Measurements from ENCODE around the gene HLX. TPM values are rescaled to one million over a fixed set of nuclear protein-coding genes. Genes with fewer than 3 reads are reported as not detected.

HLX gene
- total and polyA plus RNA-seq, 2 of the 13 experiments (the other 11 are each of a cell fraction or from before 2014, with no cell fraction given), result 0.30 to 0.35 TPM

GRCh38 chr1:220880726-220881506, 1.7 kb downstream of the HLX start:
- H3K4me3 ChIP-seq (replicated peaks in 1 of 3; ENCODE audit: insufficient read depth in 1 of 3, low read depth in 2 of 3, low read length in 3 of 3), result no peak overlapping the region
- H2AFZ ChIP-seq (ENCODE audit: low read length), result no peak overlapping the region
- DNase-seq (ENCODE audit: low spot score) (no peak), ATAC-seq (no peak), FAIRE-seq (no peak)
- TF ChIP-seq CEBPB (IDR thresholded peaks at IDR 0.05; ENCODE audit: borderline replicate concordance, low read depth, low read length) (peak; percentile 78), MXD1 (CRISPR knock-in tag; IDR thresholded peaks at IDR 0.05) (no peak)
- no peaks in the 10 kb centered on the region for H4K20me1 ChIP-seq (ENCODE audit: insufficient read depth, low read length)
- in situ Hi-C loops (cut with HindIII; ENCODE audit: extremely low pct_ligation_motif_present, low pct_unique_long_range_greater_than_20kb) (no loop called here), intact Hi-C loops (cut with micrococcal nuclease; ENCODE audit: unreplicated experiment) (no loop called here)
- POLR2A ChIA-PET, result no interaction called here
- H3K4me2 ChIP-seq (ENCODE audit: low read depth, low read length), result no peak overlapping the region
- no peaks in the 10 kb centered on the region for H3K4me1 ChIP-seq (ENCODE audit: insufficient read depth, low read length)
- H3K9me3 ChIP-seq (ENCODE audit: low read length), result no peaks in the 10 kb centered on the region
- 95% methylated on average over 37 of the region's 37 CpGs for WGBS (ENCODE audit: low lambda C conversion rate)
- BruUV-seq (replicated peaks), result no TSS peak
- H3K9ac ChIP-seq (ENCODE audit: insufficient read depth, low read depth, low read length), result no peak overlapping the region
- H3K27me3 ChIP-seq (ENCODE audit: control insufficient read depth in 1 of 2, insufficient read depth in 2 of 2, low read length in 2 of 2), result peaks cover 0 to 11% of the 10 kb centered on the region in 2 experiments; a peak in 1 of 5 replicates
- H3K79me2 ChIP-seq (ENCODE audit: insufficient read depth, low read length), result no peaks in the 10 kb centered on the region
- CTCF ChIA-PET (ENCODE audit: low intra/inter-chr PET ratio, low total read pairs), result no interaction called here
- H3K36me3 ChIP-seq (replicated peaks in 1 of 2; ENCODE audit: control insufficient read depth in 1 of 2, insufficient read depth in 2 of 2, low read length in 2 of 2), result no peaks in the 10 kb centered on the region
- no peak overlapping the region for H3K27ac ChIP-seq (ENCODE audit: extremely low read length, insufficient read depth, low read length)

GRCh38 chr1:220882061-220882891, 3.0 kb downstream of the HLX start:
- Histone ChIP-seq H3K27ac (ENCODE audit: extremely low read length, insufficient read depth, low read length) (no peak overlapping the region), H3K9ac (ENCODE audit: insufficient read depth, low read depth, low read length) (no peak overlapping the region), H3K9me3 (ENCODE audit: low read length) (no peaks in the 10 kb centered on the region), H2AFZ (ENCODE audit: low read length) (no peak overlapping the region), H3K27me3 (ENCODE audit: control insufficient read depth in 1 of 2, insufficient read depth in 2 of 2, low read length in 2 of 2) (peaks cover 0 to 11% of the 10 kb centered on the region in 2 experiments; a peak in 1 of 5 replicates), H3K4me2 (ENCODE audit: low read depth, low read length) (no peak overlapping the region), H4K20me1 (ENCODE audit: insufficient read depth, low read length) (no peaks in the 10 kb centered on the region), H3K36me3 (replicated peaks in 1 of 2; ENCODE audit: control insufficient read depth in 1 of 2, insufficient read depth in 2 of 2, low read length in 2 of 2) (no peaks in the 10 kb centered on the region), H3K4me1 (ENCODE audit: insufficient read depth, low read length) (no peaks in the 10 kb centered on the region), H3K4me3 (replicated peaks in 1 of 3; ENCODE audit: insufficient read depth in 1 of 3, low read depth in 2 of 3, low read length in 3 of 3) (no peak overlapping the region), H3K79me2 (ENCODE audit: insufficient read depth, low read length) (no peaks in the 10 kb centered on the region)
- ATAC-seq (no peak), FAIRE-seq (no peak), DNase-seq (ENCODE audit: low spot score) (no peak)
- 90% methylated on average over 34 of the region's 34 CpGs for WGBS (ENCODE audit: low lambda C conversion rate)
- ChIA-PET CTCF (ENCODE audit: low intra/inter-chr PET ratio, low total read pairs) (no interaction called here), POLR2A (no interaction called here)
- in situ Hi-C loops (cut with HindIII; ENCODE audit: extremely low pct_ligation_motif_present, low pct_unique_long_range_greater_than_20kb), result no loop called here
- intact Hi-C loops (cut with micrococcal nuclease; ENCODE audit: unreplicated experiment), result no loop called here
- BruUV-seq (replicated peaks), result no TSS peak
- no peak for TF ChIP-seq PHF5A (CRISPR knock-in tag; IDR thresholded peaks at IDR 0.05; ENCODE audit: low read depth, unreplicated experiment)
- peak; percentile 8; the same call in 1 of the 2 replicates for TF ChIP-seq CEBPB (IDR thresholded peaks at IDR 0.05; ENCODE audit: borderline replicate concordance, low read depth, low read length)

All from HepG2 (cell line).